HG02852 (cell line): Measurements from ENCODE around the gene ZBTB33.

Experiments
- ATAC-seq: cut with Tn5 transposase; IDR thresholded peaks from one replicate; pipeline ENCODE4 v1.9.1; 2021; ENCODE audit warnings: mild to moderate bottlenecking, moderate library complexity; ENCODE audit not compliant: unreplicated experiment

Gene ZBTB33, protein sequence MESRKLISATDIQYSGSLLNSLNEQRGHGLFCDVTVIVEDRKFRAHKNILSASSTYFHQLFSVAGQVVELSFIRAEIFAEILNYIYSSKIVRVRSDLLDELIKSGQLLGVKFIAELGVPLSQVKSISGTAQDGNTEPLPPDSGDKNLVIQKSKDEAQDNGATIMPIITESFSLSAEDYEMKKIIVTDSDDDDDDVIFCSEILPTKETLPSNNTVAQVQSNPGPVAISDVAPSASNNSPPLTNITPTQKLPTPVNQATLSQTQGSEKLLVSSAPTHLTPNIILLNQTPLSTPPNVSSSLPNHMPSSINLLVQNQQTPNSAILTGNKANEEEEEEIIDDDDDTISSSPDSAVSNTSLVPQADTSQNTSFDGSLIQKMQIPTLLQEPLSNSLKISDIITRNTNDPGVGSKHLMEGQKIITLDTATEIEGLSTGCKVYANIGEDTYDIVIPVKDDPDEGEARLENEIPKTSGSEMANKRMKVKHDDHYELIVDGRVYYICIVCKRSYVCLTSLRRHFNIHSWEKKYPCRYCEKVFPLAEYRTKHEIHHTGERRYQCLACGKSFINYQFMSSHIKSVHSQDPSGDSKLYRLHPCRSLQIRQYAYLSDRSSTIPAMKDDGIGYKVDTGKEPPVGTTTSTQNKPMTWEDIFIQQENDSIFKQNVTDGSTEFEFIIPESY

GRCh38 chrX:120250522-120251271 lies at the start of gene ZBTB33:
Gene ZBTB33, plus strand, starts transcription at chrX:120250812. Its CDS starts 2,604 bp downstream, at chrX:120253416.
- peak; percentile 94 for ATAC-seq

DNA sequence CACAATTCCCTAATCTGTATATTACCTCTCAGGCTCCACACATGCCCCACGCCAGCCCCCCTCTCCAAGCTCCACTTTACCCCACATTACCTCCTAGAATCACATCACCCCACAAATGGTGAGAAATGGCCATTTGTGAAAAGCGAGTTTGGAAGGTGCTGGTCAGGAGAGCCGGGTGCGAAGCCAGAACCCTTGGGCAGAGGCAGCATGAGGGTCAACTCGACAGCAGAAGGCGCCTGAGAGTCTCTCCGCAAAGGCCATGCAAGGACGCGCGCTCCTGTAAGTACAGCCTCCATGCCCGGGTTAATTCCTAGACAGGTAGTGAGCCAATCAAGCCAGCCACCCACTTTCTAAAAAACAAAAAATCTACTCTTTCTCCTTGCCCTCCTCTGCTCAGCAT lies 49.8 kb upstream of the ZBTB33 start:
- ATAC-seq = no peak

- no peak for ATAC-seq
These were observed 44.5 kb upstream of the ZBTB33 start for GRCh38 chrX:120205816-120206753.

DNA sequence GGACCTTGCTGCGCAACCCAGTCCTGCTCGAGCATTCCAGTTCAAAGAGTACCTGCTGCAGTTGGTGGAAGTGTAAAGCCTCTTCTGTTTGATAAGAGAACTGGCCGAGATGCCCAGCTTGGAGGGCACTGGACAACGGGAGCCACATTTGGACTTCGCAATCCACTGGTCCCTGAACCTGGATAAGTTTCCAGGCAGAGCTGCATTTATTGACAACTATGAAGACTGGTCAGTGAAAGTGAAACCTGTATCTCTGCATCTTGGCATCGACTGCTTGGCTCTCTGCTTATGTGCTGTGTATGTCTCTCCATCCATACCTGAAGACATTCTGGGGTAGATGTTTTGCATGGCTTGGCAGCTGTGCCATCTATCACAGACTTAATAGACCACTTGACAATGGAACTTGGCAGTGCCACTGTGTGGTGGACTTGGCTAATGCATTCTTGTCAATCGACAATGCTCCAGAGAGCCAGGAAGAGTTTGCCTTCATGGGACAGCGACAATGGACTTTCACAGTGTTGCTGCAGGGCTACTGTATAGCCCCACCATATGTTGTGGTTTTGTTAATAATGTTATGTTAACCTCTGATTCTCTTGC lies 43.5 kb upstream of the ZBTB33 start:
- ATAC-seq = no peak

GRCh38 chrX:120213438-120214265 lies 37.0 kb upstream of the ZBTB33 start:
- peak; percentile 90 for ATAC-seq

DNA sequence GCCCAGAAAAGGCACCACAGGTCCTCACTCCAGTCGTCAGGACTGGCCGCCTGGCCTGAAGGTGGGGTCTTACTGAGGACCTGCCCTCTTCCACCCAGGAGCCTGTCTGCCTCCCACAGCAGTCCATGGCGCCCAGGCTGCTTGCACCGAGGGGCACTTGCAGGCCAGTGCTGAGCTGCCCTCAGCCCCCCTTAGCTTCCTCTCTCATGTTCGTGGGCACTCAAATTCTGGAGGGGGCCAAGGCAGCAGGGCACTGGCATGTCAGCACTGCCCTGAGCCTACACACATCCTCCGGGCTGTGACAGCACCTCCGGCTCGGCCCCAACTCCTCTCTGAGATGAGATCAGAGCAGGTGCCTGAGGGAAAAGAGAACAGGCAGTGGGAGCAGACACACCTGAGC lies 27.2 kb upstream of the ZBTB33 start:
- no peak for ATAC-seq

DNA sequence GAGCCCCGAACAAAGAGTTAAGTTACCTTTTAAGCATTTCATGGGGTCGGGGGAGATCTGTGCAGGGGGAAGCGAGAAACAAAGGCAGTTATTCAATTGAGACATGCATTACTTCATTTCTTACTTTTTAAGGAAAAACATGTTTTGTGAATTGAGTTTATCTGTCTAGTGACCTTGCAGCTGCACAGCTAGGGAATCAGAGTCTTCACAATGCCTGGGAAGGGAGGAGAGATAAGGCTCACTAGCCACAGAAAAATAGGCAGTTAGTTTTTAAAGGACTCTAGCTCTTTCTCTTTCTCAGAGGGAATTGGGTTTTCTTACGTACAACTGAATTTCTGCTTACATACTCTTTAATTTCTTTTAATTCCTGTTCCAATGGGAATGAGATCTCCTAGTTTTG lies 26.2 kb upstream of the ZBTB33 start:
- no peak for ATAC-seq

GRCh38 chrX:120228187-120228908 lies 22.3 kb upstream of the ZBTB33 start:
- no peak for ATAC-seq

DNA sequence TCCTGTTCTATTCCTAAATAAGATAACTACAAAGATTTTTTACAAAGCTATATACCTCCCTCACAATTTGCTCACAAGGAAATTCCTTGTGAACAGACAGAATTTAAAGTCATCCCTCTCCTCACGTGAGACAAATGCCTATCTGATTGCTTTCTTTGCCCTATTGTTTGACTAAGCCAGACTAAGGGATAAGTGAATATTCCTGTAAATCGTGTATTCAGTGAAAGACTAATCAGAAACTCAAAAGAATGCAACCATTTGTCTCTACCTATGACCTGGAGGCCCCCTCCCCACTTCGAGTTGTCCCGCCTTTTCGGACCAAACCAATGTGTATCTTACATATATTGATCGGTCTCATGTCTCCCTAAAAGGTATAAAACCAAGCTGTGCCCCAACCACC lies 15.3 kb upstream of the ZBTB33 start:
- ATAC-seq = no peak

- ATAC-seq = no peak
These were observed 13.7 kb upstream of the ZBTB33 start for GRCh38 chrX:120236687-120237479.

GRCh38 chrX:120238933-120239332 lies 11.7 kb upstream of the ZBTB33 start:
- no peak for ATAC-seq

GRCh38 chrX:120242813-120243212 lies 7.8 kb upstream of the ZBTB33 start:
- no peak for ATAC-seq

- ATAC-seq = no peak
These were observed 6.2 kb upstream of the ZBTB33 start for GRCh38 chrX:120244395-120244734.

GRCh38 chrX:120244735-120245498 lies 5.7 kb upstream of the ZBTB33 start:
- peak; percentile 72 for ATAC-seq

GRCh38 chrX:120251471-120252011 lies 929 bp downstream of the ZBTB33 start:
- ATAC-seq = no peak

GRCh38 chrX:120253784-120254183 lies 3.2 kb downstream of the ZBTB33 start:
- no peak for ATAC-seq

DNA sequence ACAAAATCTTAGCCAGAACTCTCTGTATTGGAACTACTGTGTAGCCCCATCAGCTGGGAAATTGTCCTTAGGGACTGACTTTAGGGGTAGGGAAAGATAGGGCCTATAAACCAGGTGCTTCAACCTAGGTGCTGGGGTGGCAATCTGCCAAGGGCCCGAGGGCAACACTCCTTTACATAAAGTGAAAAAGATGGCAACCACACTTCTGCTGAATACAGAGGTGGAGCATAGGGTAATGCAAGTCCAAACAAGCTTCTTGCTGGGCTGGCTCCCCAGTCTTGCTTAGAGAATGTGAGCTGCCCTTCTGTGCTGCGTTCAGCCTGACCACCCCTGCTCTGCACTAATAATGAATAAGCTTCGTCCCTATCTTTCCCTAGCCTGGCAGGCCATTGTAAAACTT lies 9.8 kb downstream of the ZBTB33 start:
- no peak for ATAC-seq
